H1 (cell line): ENCODE measurements around the gene NF1. TPM values are rescaled to one million over a fixed set of nuclear protein-coding genes. Genes with fewer than 3 reads are reported as not detected.

Source experiments
- CTCF ChIA-PET: fragments of 300-600 bp; sonication (Branson Sonifier 250); formaldehyde crosslinking; loops from one replicate; lab custom pipeline; 2021; ENCODE audit not compliant: partially characterized antibody; lab: Charles Lee
- POLR2A ChIA-PET: fragments of 300-600 bp; sonication (Branson Sonifier 250); formaldehyde crosslinking; loops from one replicate; lab custom pipeline; 2021; ENCODE audit warnings: inconsistent platforms; ENCODE audit not compliant: partially characterized antibody; lab: Charles Lee
- DNase-seq, 2 experiments: peaks; one replicate each; pipeline versions ENCODE4 v3.0.0 to v3.0.0-alpha.2; 2010 to 2022; ENCODE audit warnings: low spot score in 2 of 2, low read depth in 1 of 2, mixed read lengths in 1 of 2
- FAIRE-seq: peaks from 2 replicates; lab custom pipeline; 2011; peaks lifted over from hg19 to GRCh38; lab: Jason Lieb, UNC
- H2AFZ ChIP-seq: 2 replicates; pipeline ENCODE4 v1.8.1; 2012; ENCODE audit warnings: low read length, inconsistent platforms
- H2AK5ac ChIP-seq: 2 replicates; pipeline ENCODE4 v1.6.1; 2013; ENCODE audit warnings: low read depth, low read length
- H2BK120ac ChIP-seq: replicated peaks from 2 replicates; pipeline ENCODE3; 2013; ENCODE audit warnings: low read depth, low read length, inconsistent platforms
- H2BK12ac ChIP-seq: 2 replicates; pipeline ENCODE4 v1.6.1; 2013; ENCODE audit warnings: low read depth, low read length
- H2BK15ac ChIP-seq: 2 replicates; pipeline ENCODE4 v1.6.1; 2013; ENCODE audit warnings: low read length
- H2BK20ac ChIP-seq: 2 replicates; pipeline ENCODE4 v1.6.1; 2013; ENCODE audit warnings: low read length
- H2BK5ac ChIP-seq: 2 replicates; pipeline ENCODE4 v1.6.1; 2013; ENCODE audit warnings: low read depth, low read length
- H3K14ac ChIP-seq: 2 replicates; pipeline ENCODE4 v1.6.1; 2013; ENCODE audit warnings: inconsistent platforms; ENCODE audit not compliant: insufficient read length
- H3K18ac ChIP-seq: 2 replicates; pipeline ENCODE4 v1.6.1; 2013; ENCODE audit warnings: low read length; ENCODE audit errors: extremely low read depth
- H3K23ac ChIP-seq: 2 replicates; pipeline ENCODE4 v1.6.1; 2013; ENCODE audit warnings: inconsistent platforms; ENCODE audit not compliant: insufficient read length
- H3K23me2 ChIP-seq: 2 replicates; pipeline ENCODE4 v1.6.1; 2013; ENCODE audit warnings: low read depth, low read length
- H3K27ac ChIP-seq: 2 replicates; pipeline ENCODE4 v1.6.1; 2011; ENCODE audit warnings: low read depth, low read length, inconsistent platforms
- H3K27me3 ChIP-seq, 4 experiments: replicated peaks in 1 of 4; 1 replicate in 1 of 4; 2 replicates in 3 of 4; pipeline versions ENCODE4 v1.6.1 to v1.8.1; 2011 to 2013; ENCODE audit warnings: low read length in 3 of 4, mild to moderate bottlenecking in 3 of 4, inconsistent platforms in 2 of 4, mixed read lengths in 2 of 4, moderate library complexity in 1 of 4; ENCODE audit not compliant: control insufficient read depth in 3 of 4, insufficient read depth in 3 of 4; ENCODE audit errors: extremely low read depth in 1 of 4
- H3K36me3 ChIP-seq, 4 experiments: 2 replicates each; pipeline versions ENCODE4 v1.6.1 to v1.8.1; 2011 to 2013; ENCODE audit warnings: mild to moderate bottlenecking in 4 of 4, low read length in 3 of 4, moderate library complexity in 2 of 4, control low read depth in 1 of 4, inconsistent platforms in 1 of 4; ENCODE audit not compliant: insufficient read depth in 4 of 4, control insufficient read depth in 2 of 4
- H3K4ac ChIP-seq: replicated peaks from 2 replicates; pipeline ENCODE3; 2013; ENCODE audit warnings: low read length, low read depth, mixed read lengths, inconsistent platforms; ENCODE audit not compliant: insufficient read length
- H3K4me1 ChIP-seq, 4 experiments: replicated peaks in 1 of 4; 1 replicate in 1 of 4; 2 replicates in 3 of 4; pipeline versions ENCODE4 v1.6.1 to v1.8.1; 2011 to 2013; ENCODE audit warnings: low read length in 3 of 4, inconsistent platforms in 2 of 4, mixed read lengths in 1 of 4; ENCODE audit not compliant: insufficient read depth in 4 of 4, control insufficient read depth in 3 of 4
- H3K4me2 ChIP-seq, 2 experiments: 2 replicates each; pipeline versions ENCODE4 v1.6.1 to v1.8.1; 2011 to 2013; ENCODE audit warnings: low read depth in 2 of 2, low read length in 2 of 2, control low read depth in 1 of 2, inconsistent platforms in 1 of 2, mild to moderate bottlenecking in 1 of 2; ENCODE audit not compliant: insufficient read depth in 1 of 2
- H3K4me3 ChIP-seq, 4 experiments: fragments of 200-600, 300-600 bp in 1 of 4; sonication (generic), shearing (Covaris generic), sonication (Bioruptor Twin) in 1 of 4; 2 replicates each; pipeline versions ENCODE4 v1.5.1 to v1.8.1; 2011 to 2016; ENCODE audit warnings: low read length in 4 of 4, low read depth in 3 of 4, control low read depth in 2 of 4, inconsistent platforms in 2 of 4, mild to moderate bottlenecking in 2 of 4, mixed read lengths in 1 of 4, moderate library complexity in 1 of 4; ENCODE audit not compliant: insufficient read depth in 2 of 4; ENCODE audit errors: extremely low read depth in 1 of 4
- H3K56ac ChIP-seq: replicated peaks from 2 replicates; pipeline ENCODE3; 2013; ENCODE audit warnings: low read depth, mild to moderate bottlenecking, mixed read lengths, low read length, inconsistent platforms; ENCODE audit not compliant: insufficient read length
- H3K79me1 ChIP-seq: 2 replicates; pipeline ENCODE4 v1.6.1; 2013; ENCODE audit warnings: low read depth, low read length, control low read depth
- H3K79me2 ChIP-seq, 2 experiments: 2 replicates each; pipeline versions ENCODE4 v1.6.1 to v1.8.1; 2012 to 2013; ENCODE audit warnings: low read length in 2 of 2, mild to moderate bottlenecking in 2 of 2, inconsistent platforms in 1 of 2; ENCODE audit not compliant: insufficient read depth in 2 of 2, control insufficient read depth in 1 of 2
- H3K9ac ChIP-seq, 4 experiments: replicated peaks in 1 of 4; 1 replicate in 1 of 4; 2 replicates in 3 of 4; pipeline versions ENCODE4 v1.6.1 to v1.8.1; 2011 to 2013; ENCODE audit warnings: low read depth in 3 of 4, low read length in 3 of 4, control low read depth in 2 of 4, mild to moderate bottlenecking in 2 of 4, moderate library complexity in 2 of 4, inconsistent platforms in 1 of 4; ENCODE audit errors: extremely low read depth in 1 of 4
- H3K9me3 ChIP-seq, 2 experiments: 2 replicates each; pipeline versions ENCODE4 v1.6.1 to v1.8.1; 2012 to 2013; ENCODE audit warnings: mild to moderate bottlenecking in 2 of 2, moderate library complexity in 2 of 2, control low read depth in 1 of 2, inconsistent platforms in 1 of 2, low read depth in 1 of 2, low read length in 1 of 2, mixed read lengths in 1 of 2; ENCODE audit not compliant: insufficient read depth in 2 of 2
- H4K20me1 ChIP-seq, 2 experiments: replicated peaks in 1 of 2; 2 replicates each; pipeline versions ENCODE3 to v1.8.1; 2011 to 2013; ENCODE audit warnings: inconsistent platforms in 2 of 2, low read length in 2 of 2, mild to moderate bottlenecking in 1 of 2; ENCODE audit not compliant: insufficient read depth in 2 of 2, control insufficient read depth in 1 of 2
- H4K5ac ChIP-seq: 2 replicates; pipeline ENCODE4 v1.6.1; 2013; ENCODE audit warnings: low read length, low read depth, mixed read lengths, inconsistent platforms; ENCODE audit not compliant: insufficient read length
- H4K8ac ChIP-seq: 2 replicates; pipeline ENCODE4 v1.8.0; 2013; ENCODE audit warnings: mild to moderate bottlenecking, moderate library complexity, low read length, inconsistent platforms; ENCODE audit not compliant: insufficient read depth; ENCODE audit errors: extremely low read depth
- H4K91ac ChIP-seq: replicated peaks from 2 replicates; pipeline ENCODE3; 2013; ENCODE audit warnings: low read length, mixed read lengths, inconsistent platforms; ENCODE audit not compliant: insufficient read length
- HDAC6 ChIP-seq: IDR thresholded peaks from one replicate; pipeline ENCODE4 v1.7.1; 2012; ENCODE audit warnings: low read depth, mild to moderate bottlenecking, inconsistent platforms, low read length, moderate library complexity
- SIN3A ChIP-seq, 2 experiments: IDR thresholded peaks in 1 of 2; conservative IDR thresholded peaks in 1 of 2; 2 replicates each; pipeline ENCODE4 v1.6.1; 2011 to 2012; ENCODE audit warnings: low read length in 2 of 2, improper control_type of control experiment in 1 of 2, low read depth in 1 of 2, mild to moderate bottlenecking in 1 of 2
- polyA plus RNA-seq, 7 experiments: library from polyadenylated mRNA; depleted of rRNA in 3 of 7; stranded (reverse) in 5 of 7; unstranded in 2 of 7; fragments of >200 nt in 5 of 7; fragments of 200-250 nt in 2 of 7; gene quantifications; 1 replicate in 5 of 7; 2 replicates in 1 of 7; 4 replicates in 1 of 7; pipeline versions ENCODE4 v1.2.1 to v1.2.3, GENCODE V29; 2011 to 2013; ENCODE audit warnings: missing spikeins in 2 of 7, mixed read lengths in 2 of 7
- total RNA-seq: library from RNA; stranded (reverse); fragmentation: NEBNext Ultra II Directional; extraction: Animal tissue kit (Norgen Biotek cat#: 25700); gene quantifications from 2 replicates; pipeline ENCODE4 v1.2.1, GENCODE V29; 2021

NF1 gene
- total and polyA plus RNA-seq, 2 of the 8 experiments (the other 6 are each of a cell fraction or from before 2014, with no cell fraction given), result 19.3 to 29.6 TPM

- Histone ChIP-seq H3K23ac (no peak overlapping the region), H3K4me2 (no peak overlapping the region), H3K4me3 (no peak overlapping the region), H3K36me3 (no peaks in the 10 kb centered on the region), H2BK15ac (no peak overlapping the region), H2BK12ac (no peak overlapping the region), H2AK5ac (no peak overlapping the region), H3K79me2 (no peaks in the 10 kb centered on the region), H3K9ac (no peak overlapping the region), H4K20me1 (no peaks in the 10 kb centered on the region), H2BK20ac (no peak overlapping the region), H3K27ac (no peak overlapping the region), H4K8ac (no peak overlapping the region), H3K4me1 (no peaks in the 10 kb centered on the region), H3K4ac (no peak overlapping the region), H3K23me2 (no peaks in the 10 kb centered on the region), H2BK5ac (no peak overlapping the region), H2BK120ac (no peak overlapping the region), H4K91ac (no peak overlapping the region), H2AFZ (no peak overlapping the region), H3K27me3 (no peaks in the 10 kb centered on the region), H3K56ac (no peak overlapping the region), H3K18ac (no peak overlapping the region), H3K14ac (no peak overlapping the region), H4K5ac (no peak overlapping the region), H3K9me3 (no peaks in the 10 kb centered on the region), H3K79me1 (no peaks in the 10 kb centered on the region)
- CTCF ChIA-PET, result interaction anchor here (1.0 kb wide), 1 partner anchor 14 kb away, joined by 3 read pairs; no protein-coding TSS in a partner anchor
- POLR2A ChIA-PET, result no interaction called here
- no peak for FAIRE-seq
- DNase-seq, result no peak
- TF ChIP-seq HDAC6 (no peak), SIN3A (conservative IDR thresholded peaks at IDR 0.05 in 1 of 2, IDR thresholded peaks at IDR 0.05 in 1 of 2; ENCODE audit: low read depth in 1 of 2, low read length in 2 of 2) (no peak)
Observed at GRCh38 chr17:31202968-31203367, 108.2 kb downstream of the NF1 start.
